Mesodermal cell (in vitro differentiated cells): ENCODE data around the gene SLC41A1.
"Not testable (repeated sequence)": the region's sequence is repeated elsewhere in the genome, so short reads cannot be mapped to it uniquely, and the experiment has no call there.

ENCODE experiments used
- H3K27ac ChIP-seq: 2 replicates; pipeline ENCODE4 v1.7.0; 2013; ENCODE audit warnings: mild to moderate bottlenecking, low read depth, low read length, moderate library complexity; ENCODE audit not compliant: severe bottlenecking
- H3K36me3 ChIP-seq: 2 replicates; pipeline ENCODE4 v1.7.1; 2013; ENCODE audit warnings: mild to moderate bottlenecking, low read length, moderate library complexity; ENCODE audit not compliant: control insufficient read depth, insufficient read depth
- H3K4me1 ChIP-seq: one replicate; pipeline ENCODE4 v1.7.1; 2013; ENCODE audit warnings: mild to moderate bottlenecking, low read length; ENCODE audit not compliant: insufficient read depth, control insufficient read depth, poor library complexity, severe bottlenecking
- H3K4me3 ChIP-seq: 2 replicates; pipeline ENCODE4 v1.7.0; 2013; ENCODE audit warnings: low read length, control low read depth, mild to moderate bottlenecking; ENCODE audit not compliant: insufficient read depth, poor library complexity, severe bottlenecking; ENCODE audit errors: extremely low read depth
- H3K9me3 ChIP-seq: 2 replicates; pipeline ENCODE4 v1.7.1; 2013; ENCODE audit warnings: mild to moderate bottlenecking, low read length, moderate library complexity; ENCODE audit not compliant: control insufficient read depth
- WGBS, 2 experiments: methylation state at CpG; one replicate each; pipeline ENCODE4 v1.1.5; 2013; ENCODE audit warnings: missing lambda C conversion rate in 2 of 2; ENCODE audit not compliant: insufficient coverage in 2 of 2; 5-methylcytosine and 5-hydroxymethylcytosine counted together

SLC41A1 gene

DNA sequence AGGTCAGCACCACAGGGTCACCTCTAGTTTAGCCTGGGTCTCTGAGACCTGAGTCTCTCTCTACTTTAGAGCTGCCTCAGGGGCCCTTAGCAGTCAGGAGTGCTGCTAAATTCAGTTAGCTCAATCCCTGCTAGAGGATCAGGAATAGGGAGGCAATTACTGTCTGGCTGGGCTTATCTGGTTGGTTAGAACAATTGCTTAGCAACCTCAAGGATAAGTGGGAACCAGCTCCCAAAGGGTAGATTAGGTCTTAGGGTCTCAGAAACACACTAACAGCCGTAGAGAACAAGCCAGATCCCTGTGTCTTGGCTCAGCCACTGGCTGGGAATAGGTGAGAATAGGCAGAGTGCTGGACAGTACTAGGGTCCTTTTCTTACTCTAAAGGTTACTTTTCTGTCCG is 29.2 kb upstream of the SLC41A1 start:
- Histone ChIP-seq H3K4me1 (peaks cover 3% of the 10 kb centered on the region), H3K4me3 (no peak overlapping the region), H3K9me3 (no peaks in the 10 kb centered on the region), H3K27ac (no peak overlapping the region), H3K36me3 (no peaks in the 10 kb centered on the region)
- 91 to 93% methylated on average over 1 of the region's 2 CpGs for whole genome bisulfite sequencing, 2 experiments

DNA sequence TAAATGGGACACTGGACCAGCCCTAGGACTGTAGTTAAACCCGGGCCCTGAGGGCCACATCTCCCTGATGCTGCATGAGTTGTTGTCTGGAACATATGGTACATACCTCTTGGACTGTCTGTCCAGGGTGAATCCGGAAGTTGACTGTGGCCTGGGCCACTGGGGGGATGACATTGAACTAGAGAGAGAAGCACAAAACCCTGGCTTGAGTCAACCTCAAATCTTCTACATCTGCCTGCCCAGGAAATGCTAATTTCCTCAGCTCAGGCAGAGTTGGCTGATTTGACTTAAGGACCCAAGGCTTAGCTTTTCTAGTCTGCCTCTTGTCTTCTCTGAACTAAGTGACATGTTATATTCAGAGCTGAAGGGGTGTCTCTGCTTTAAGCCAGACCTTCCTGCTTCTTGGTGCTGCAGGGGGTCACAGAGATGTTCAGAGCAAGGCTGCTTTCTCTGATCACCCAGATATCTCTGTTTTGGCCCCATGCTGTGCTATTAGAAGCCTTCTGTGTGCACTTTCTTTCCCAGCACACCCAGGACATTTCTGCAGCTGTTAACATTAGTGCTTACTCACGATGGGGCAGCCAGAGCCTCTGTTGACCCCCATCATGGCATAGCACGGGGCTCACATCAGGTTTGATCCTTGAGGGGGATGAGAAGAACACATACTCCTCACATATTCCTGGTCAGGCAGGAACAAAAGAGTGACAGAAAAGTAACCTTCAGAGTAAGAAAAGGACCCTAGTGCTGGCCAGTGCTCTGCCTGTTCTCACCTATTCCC is 27.3 kb upstream of the SLC41A1 start:
- Histone ChIP-seq H3K36me3 (no peaks in the 10 kb centered on the region), H3K27ac (no peak overlapping the region), H3K9me3 (no peaks in the 10 kb centered on the region), H3K4me3 (no peak overlapping the region), H3K4me1 (peaks cover 3% of the 10 kb centered on the region)
- WGBS, 2 experiments, result 80 to 90% methylated on average over 2 of the region's 4 CpGs

DNA sequence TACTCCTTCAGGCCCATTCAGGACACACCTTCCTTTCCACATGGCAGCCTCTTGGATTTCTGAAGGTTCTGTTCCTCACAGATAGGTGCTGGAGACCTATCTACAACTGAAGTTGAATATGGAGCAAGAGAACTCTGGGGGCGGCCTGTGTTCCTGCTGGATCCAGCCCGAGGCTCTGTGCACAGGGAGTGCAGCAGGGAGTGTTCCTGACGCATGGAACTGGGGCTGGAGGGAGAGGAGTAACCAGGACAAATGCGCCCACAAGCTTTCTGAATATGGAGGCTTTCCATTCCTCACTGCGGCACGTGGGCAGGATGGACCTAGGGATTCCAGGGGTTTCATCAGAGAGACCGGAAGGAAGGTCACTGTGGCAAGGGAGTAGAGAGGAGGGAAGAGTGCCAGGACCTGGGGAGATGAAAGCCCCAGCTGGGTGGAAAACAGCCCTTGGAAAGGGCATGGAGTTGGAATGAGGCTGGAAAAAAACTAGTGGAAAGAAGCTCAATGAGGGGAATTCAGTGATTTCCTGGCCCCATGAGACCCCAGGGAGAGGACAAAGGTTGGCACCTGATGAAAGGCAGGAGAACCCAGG is 24.5 kb upstream of the SLC41A1 start:
- Histone ChIP-seq H3K36me3 (no peaks in the 10 kb centered on the region), H3K27ac (no peak overlapping the region), H3K4me3 (no peak overlapping the region), H3K4me1 (peaks cover 9% of the 10 kb centered on the region), H3K9me3 (no peaks in the 10 kb centered on the region)
- WGBS, 2 experiments, result 82 to 94% methylated on average over 7 of the region's 7 CpGs

DNA sequence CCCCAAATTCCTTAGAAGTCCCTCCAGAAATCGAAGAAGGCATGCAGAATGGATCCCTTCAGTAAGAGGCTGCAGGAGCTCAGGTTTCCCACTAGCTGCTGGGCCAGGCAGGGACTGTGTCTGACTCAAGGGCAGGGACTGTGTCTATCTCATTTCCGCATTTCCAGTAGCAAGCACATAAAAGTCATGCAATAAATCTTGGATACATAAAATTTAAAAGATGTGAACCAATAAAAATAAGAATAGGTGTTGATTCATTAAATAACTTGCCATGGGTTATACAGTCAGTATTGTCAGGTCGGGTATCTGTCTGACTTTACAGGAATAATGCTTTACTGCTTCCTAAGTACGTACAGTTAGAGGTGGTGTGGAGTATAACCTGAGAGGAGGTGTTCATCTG is 21.8 kb upstream of the SLC41A1 start:
- Histone ChIP-seq H3K36me3 (no peaks in the 10 kb centered on the region), H3K4me3 (no peak overlapping the region), H3K4me1 (peaks cover 5% of the 10 kb centered on the region), H3K9me3 (no peaks in the 10 kb centered on the region), H3K27ac (no peak overlapping the region)
- 88 to 95% methylated on average over 3 of the region's 4 CpGs for WGBS, 2 experiments

DNA sequence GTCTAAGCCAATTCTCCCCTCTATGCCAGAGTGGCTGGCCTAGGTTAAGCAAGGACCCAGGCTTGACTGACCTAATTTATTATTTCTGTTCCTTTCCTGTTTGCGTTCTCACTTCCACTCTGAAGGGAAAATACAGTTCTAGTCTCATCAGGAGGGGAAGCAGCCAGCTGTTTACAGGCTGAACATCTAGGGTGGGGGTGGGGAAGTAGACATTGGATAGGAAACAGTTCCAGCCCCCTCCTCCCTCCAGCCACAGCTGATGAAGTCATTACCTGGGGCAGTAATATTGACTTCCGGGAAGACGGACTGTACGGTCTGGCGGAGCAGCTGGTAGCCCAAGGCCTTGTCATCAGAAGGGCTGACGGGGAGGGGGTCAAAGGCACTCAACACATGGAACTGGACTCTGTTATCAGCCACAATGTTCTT is 19.3 kb upstream of the SLC41A1 start:
- Histone ChIP-seq H3K4me1 (peaks cover 5% of the 10 kb centered on the region), H3K27ac (peak overlapping the region; percentile 23), H3K9me3 (no peaks in the 10 kb centered on the region), H3K36me3 (no peaks in the 10 kb centered on the region), H3K4me3 (no peak overlapping the region)
- WGBS, 2 experiments, result 91 to 92% methylated on average over 5 to 6 of the region's 6 CpGs

DNA sequence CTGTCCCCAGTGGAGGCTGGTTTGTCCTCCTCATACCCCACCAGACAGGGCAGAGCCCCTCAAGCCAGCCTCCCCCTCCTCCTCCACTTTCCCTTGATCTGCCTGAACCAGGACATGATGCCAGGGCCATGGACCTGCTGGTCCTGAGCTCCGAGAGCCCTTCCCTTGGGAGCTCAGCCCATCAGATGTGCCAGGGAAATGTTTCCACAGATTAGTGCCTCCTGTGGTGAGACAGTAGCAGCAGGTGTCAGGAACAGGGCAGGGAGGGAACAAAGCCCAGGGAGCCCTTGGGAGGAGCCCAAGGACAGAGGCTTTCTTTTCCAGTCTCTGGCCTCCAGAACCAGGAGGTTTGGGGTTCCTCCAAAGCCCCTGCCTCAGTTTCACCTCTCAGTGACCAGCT is 14.6 kb upstream of the SLC41A1 start:
- Histone ChIP-seq H3K36me3 (no peaks in the 10 kb centered on the region), H3K4me3 (no peak overlapping the region), H3K9me3 (no peaks in the 10 kb centered on the region), H3K27ac (no peak overlapping the region), H3K4me1 (no peaks in the 10 kb centered on the region)
- WGBS, 2 experiments, result 67 to 100% methylated on average over 1 of the region's 1 CpG

DNA sequence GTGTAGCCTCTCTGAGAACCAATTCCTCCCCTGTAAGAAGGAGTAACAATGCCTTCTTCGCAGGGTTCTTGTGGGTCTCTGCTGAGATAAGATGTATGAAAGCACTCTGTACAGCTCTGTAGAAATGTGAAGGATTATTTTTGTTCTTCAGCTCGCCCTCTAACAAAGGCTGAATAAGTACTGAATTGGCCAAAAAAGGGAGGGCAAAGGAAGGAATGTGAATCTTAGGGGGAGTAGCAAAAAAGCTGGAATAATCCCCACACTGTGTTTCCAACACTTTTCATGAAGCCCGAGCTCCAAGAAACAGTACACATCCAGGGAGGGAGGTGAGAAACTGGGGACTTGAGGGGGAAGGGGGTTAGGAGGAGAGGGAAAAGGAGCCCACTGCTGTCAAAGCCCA is 14.0 kb upstream of the SLC41A1 start:
- WGBS, 2 experiments, result 79 to 100% methylated on average over 2 of the region's 3 CpGs
- Histone ChIP-seq H3K36me3 (no peaks in the 10 kb centered on the region), H3K4me1 (no peaks in the 10 kb centered on the region)

DNA sequence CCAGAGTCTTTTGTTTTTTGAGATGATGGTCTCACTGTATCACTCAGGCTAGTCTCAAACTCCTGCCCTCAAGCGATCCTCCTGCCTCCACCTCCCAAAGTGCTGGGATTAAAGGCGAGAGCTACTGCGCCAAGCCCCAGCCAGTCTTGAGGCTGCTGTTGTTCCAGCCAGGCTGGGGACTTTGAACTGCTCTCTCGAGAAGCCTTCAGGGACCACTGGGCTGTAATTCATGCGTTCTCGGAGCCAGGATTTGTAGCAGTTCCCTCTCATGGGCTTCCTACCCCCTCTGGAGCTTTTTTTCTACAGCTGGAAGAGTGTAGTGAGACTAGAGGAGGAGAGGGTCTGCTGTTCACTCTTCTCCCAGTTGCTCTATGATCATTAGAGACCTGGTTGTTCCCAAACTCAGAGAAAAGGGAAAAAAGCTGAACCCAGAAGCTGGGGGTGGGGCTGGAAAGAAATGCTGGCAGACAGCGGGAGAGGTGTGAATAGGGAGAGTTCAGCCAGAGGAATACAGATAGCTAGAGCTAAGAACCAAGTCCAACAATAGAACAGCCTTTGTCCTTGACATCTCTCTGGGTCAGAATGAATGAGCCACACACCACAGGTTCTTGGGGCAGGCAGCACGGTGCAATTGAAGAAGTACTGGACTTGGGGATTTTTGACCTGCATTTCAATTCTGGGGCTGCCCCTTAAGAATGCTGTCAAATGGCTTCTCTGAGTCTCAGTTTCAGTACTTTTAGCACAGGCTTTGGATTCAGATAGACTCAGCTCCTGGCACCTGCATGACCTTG is 13.2 kb upstream of the SLC41A1 start:
- WGBS, 2 experiments, result 63 to 68% methylated on average over 2 to 6 of the region's 8 CpGs
- Histone ChIP-seq H3K4me3 (no peak overlapping the region), H3K9me3 (no peaks in the 10 kb centered on the region), H3K4me1 (no peaks in the 10 kb centered on the region), H3K36me3 (no peaks in the 10 kb centered on the region), H3K27ac (no peak overlapping the region)

More for the DNA sequence above, 14.0 kb upstream of the SLC41A1 start:
- Histone ChIP-seq H3K27ac (no peak overlapping the region), H3K9me3 (no peaks in the 10 kb centered on the region), H3K4me3 (no peak overlapping the region)

DNA sequence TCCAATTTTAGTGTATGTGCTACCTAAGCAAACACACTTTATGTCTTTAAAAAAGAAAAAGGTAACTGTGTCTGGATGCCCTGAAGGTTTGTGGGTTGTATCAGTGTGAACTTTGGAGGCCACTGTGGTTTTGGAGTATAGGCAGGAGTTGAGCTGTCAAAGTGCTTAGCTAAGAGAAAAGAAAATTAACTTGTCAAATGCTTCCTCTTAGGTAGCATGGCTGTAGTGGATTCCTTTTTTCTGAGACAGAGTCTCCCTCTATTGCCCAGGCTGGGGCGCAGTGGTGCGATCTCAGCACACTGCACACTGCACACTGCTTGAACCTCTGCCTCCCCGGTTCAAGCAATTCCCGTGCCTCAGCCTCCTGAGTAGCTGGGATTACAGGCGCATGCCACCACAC is 11.2 kb upstream of the SLC41A1 start:
- 86 to 100% methylated on average over 2 of the region's 5 CpGs for WGBS, 2 experiments
- H3K36me3 ChIP-seq, result no peaks in the 10 kb centered on the region

DNA sequence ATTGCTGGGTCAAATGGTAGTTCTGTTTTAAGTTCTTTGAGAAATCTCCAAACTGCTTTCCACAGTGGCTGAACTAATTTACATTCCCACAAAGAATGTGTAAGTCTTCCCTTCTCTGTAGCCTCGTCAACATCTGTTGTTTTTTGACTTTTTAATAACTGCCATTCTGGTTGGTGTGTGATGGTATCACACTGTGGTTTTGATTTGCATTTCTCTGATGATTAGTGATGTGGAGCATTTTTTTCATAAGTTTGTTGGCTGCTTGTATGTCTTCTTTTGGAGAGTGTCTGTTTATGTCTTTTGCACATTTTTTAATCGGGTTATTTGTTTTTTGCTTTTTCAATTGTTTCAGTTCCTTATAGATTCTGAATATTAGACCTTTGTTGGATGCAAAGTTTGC is 10.3 kb upstream of the SLC41A1 start:
- not testable (repeated sequence) for H3K36me3 ChIP-seq, H3K27ac ChIP-seq, H3K4me1 ChIP-seq, H3K9me3 ChIP-seq, H3K4me3 ChIP-seq
- 100% methylated on average over 1 of the region's 2 CpGs; no CpG with 5 or more reads in 1 of the 2 experiments for WGBS, 2 experiments

More for the DNA sequence above, 11.2 kb upstream of the SLC41A1 start:
- H3K4me1 ChIP-seq, result no peaks in the 10 kb centered on the region
- no peaks in the 10 kb centered on the region for H3K9me3 ChIP-seq
- H3K27ac ChIP-seq, result no peak overlapping the region
- no peak overlapping the region for H3K4me3 ChIP-seq
